Calu3 (cell line): Measurements from ENCODE around the gene MAGEB6. TPM values are rescaled to one million over a fixed set of nuclear protein-coding genes. Genes with fewer than 3 reads are reported as not detected.
A peak's percentile ranks its signal among the peaks of the same experiment; 100 is the strongest.

Experiments
- BruUV-seq: library from RNA; stranded (reverse); fragments of 400-500 nt; replicated peaks from 2 replicates; lab custom pipeline; 2021; lab: Mats Ljungman, UMichigan
- CTCF ChIA-PET: fragments of 300-600 bp; sonication (Branson Sonifier 250); formaldehyde crosslinking; loops from one replicate; lab custom pipeline; 2022; ENCODE audit warnings: antibody characterized with exemption; lab: Charles Lee
- DNase-seq: peaks from one replicate; pipeline ENCODE4 v3.0.0; 2022
- H3K27ac Mint-ChIP-seq: one replicate; pipeline ENCODE4 v1.8.0; 2022; ENCODE audit warnings: mixed read lengths; ENCODE audit not compliant: unreplicated experiment
- H3K27me3 Mint-ChIP-seq: one replicate; pipeline ENCODE4 v1.8.0; 2022; ENCODE audit warnings: mixed read lengths; ENCODE audit not compliant: unreplicated experiment
- H3K36me3 Mint-ChIP-seq: one replicate; pipeline ENCODE4 v1.8.0; 2022; ENCODE audit warnings: mild to moderate bottlenecking, moderate library complexity, mixed read lengths; ENCODE audit not compliant: insufficient read depth, unreplicated experiment
- H3K4me1 Mint-ChIP-seq: one replicate; pipeline ENCODE4 v1.8.0; 2022; ENCODE audit warnings: mild to moderate bottlenecking, low read depth, mixed read lengths; ENCODE audit not compliant: unreplicated experiment
- H3K4me3 Mint-ChIP-seq: one replicate; pipeline ENCODE4 v1.8.0; 2022; ENCODE audit warnings: mild to moderate bottlenecking, low read depth, moderate library complexity, mixed read lengths; ENCODE audit not compliant: unreplicated experiment
- H3K9me3 Mint-ChIP-seq: one replicate; pipeline ENCODE4 v1.8.0; 2022; ENCODE audit warnings: low read depth, mixed read lengths; ENCODE audit not compliant: unreplicated experiment
- CTCF ChIP-seq: fragments of 200-600 bp; IDR thresholded peaks from one replicate; pipeline ENCODE4 v1.8.0; 2022; ENCODE audit warnings: antibody characterized with exemption; ENCODE audit not compliant: unreplicated experiment
- intact Hi-C: fragments of 100-400 bp; cut with micrococcal nuclease; formaldehyde crosslinking; loops from one replicate; pipeline ENCODE4 v1.10.0; 2022; ENCODE audit not compliant: unreplicated experiment
- total RNA-seq: library from RNA; stranded (reverse); gene quantifications from 2 replicates; pipeline ENCODE4 v1.2.3, GENCODE V29; 2022

Gene MAGEB6
- total RNA-seq, 1 experiment from 2014 or later: not detected

DNA sequence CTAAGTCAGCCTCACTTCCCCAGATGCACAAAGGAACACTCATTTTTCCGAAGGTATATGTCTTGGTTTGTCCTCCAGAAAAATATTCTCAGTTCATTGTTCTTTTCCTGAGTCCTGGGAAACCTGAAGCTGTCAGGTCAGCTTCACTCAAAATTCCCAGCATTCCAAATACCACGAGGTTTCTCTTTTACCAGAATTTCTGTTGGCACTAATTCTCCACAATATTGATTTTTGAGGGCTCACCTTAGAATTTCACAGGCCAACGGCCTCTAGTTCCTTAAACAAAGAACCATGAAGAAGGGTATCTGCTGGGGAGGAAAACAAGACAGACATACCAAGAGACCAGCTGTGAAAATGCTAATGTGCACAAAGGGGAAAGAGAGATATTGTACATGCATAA is 15.8 kb downstream of the MAGEB6 start:
- intact Hi-C loops: no loop called here
- no TSS peak for BruUV-seq
- peak overlapping the region; percentile 43 for H3K27ac Mint-ChIP-seq

DNA sequence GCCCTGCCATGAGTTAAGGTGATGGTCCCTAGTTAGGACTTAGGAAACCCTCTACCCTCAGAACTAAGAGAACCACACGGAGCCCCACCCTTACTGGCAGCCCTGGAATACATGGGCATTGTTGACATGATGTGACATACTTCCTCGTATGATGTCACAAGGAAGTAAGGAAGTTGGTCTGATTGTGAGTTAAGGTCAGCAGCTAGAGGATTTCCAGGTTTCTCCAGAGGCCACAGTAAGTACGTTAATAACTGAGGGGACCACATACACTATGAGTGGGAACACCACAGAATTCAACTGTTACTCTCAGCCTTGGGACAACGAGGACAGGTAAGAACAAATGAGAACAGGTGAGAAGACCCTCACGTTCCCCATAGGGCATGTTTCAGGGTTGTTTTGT is 23.6 kb downstream of the MAGEB6 start, which contains the start of gene MAGEB5:
Gene MAGEB5 (plus strand): TSS at position 301 of the 400 bp plus-strand sequence. CDS start 1,133 bp downstream, outside the sequence.
- Mint-ChIP-seq H3K36me3 (no peaks in the 10 kb centered on the region), H3K27ac (no peak within 1 kb of the TSS), H3K4me1 (peaks cover 7% of the 10 kb centered on the region), H3K27me3 (no peaks in the 10 kb centered on the region), H3K9me3 (peaks cover 12% of the 10 kb centered on the region), H3K4me3 (no peak within 1 kb of the TSS)
- DNase-seq: no peak
- TF ChIP-seq CTCF: no peak
- CTCF ChIA-PET: no interaction called here
- BruUV-seq: no TSS peak
- intact Hi-C loops: no loop called here

More for the DNA sequence above, 15.8 kb downstream of the MAGEB6 start:
- Mint-ChIP-seq H3K4me3 (no peak overlapping the region), H3K4me1 (no peaks in the 10 kb centered on the region), H3K36me3 (no peaks in the 10 kb centered on the region), H3K9me3 (peaks cover under 1% of the 10 kb centered on the region), H3K27me3 (no peaks in the 10 kb centered on the region)
- CTCF ChIA-PET: no interaction called here
- DNase-seq: no peak
- TF ChIP-seq CTCF: no peak

GRCh38 chrX:26219351-26219750 is 27.1 kb downstream of the MAGEB6 start:
- CTCF ChIA-PET: no interaction called here
- no peak for DNase-seq
- Mint-ChIP-seq H3K4me3 (no peak overlapping the region), H3K4me1 (peaks cover 7% of the 10 kb centered on the region), H3K9me3 (peaks cover 10% of the 10 kb centered on the region), H3K27me3 (no peaks in the 10 kb centered on the region), H3K36me3 (no peaks in the 10 kb centered on the region), H3K27ac (no peak overlapping the region)
- intact Hi-C loops: no loop called here
- BruUV-seq: no TSS peak
- no peak for TF ChIP-seq CTCF

DNA sequence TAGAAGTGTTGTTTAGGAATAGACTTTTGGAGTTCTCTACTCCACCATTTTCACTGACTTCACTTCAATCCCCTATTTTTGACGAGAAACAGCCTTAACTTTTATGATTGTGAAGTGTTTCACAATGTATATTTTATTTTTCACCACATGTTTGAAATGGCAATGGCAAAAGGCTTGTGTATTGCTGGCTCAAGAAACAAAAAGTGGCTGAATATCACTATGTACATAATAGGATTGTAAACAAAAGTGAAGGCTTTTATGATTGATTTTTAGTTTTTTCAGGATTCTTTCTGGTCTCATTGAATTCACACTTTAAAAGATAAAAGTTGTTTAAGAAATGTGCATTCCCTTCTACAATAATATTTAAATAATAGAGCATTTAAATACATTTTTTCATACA is 41.9 kb downstream of the MAGEB6 start:
- BruUV-seq: no TSS peak
- H3K4me3 Mint-ChIP-seq: no peak overlapping the region
- CTCF ChIA-PET: no interaction called here
- H3K36me3 Mint-ChIP-seq: no peaks in the 10 kb centered on the region
- H3K27me3 Mint-ChIP-seq: no peaks in the 10 kb centered on the region
- H3K4me1 Mint-ChIP-seq: no peaks in the 10 kb centered on the region
- no peak for TF ChIP-seq CTCF
- H3K27ac Mint-ChIP-seq: no peak overlapping the region
- intact Hi-C loops: no loop called here
- H3K9me3 Mint-ChIP-seq: peaks cover 10% of the 10 kb centered on the region
- no peak for DNase-seq

Other genes with a start within 250 kb of the MAGEB6 start
- gene MAGEB18, start 54.1 kb upstream of the MAGEB6 start, total RNA-seq: not detected in 2 replicates
- not detected in 2 replicates for gene MAGEB6B, start 31.8 kb upstream of the MAGEB6 start, total RNA-seq
- gene MAGEB5, start 23.7 kb downstream of the MAGEB6 start, total RNA-seq: not detected in 2 replicates